ENCODE results near the gene QRICH1. TPM values are rescaled to one million over a fixed set of nuclear protein-coding genes. Genes with fewer than 3 reads are reported as not detected.

The QRICH1 gene
- total RNA-seq, 4 donors from 2014 or later, result 66.2 to 93.9 (median 82.6) TPM

GRCh38 chr3:49028673-49029562, 65.0 kb downstream of the QRICH1 start, which contains the start of gene IMPDH2:
Gene IMPDH2 (minus strand): TSS chr3:49029398. CDS start chr3:49029350, 48 bp downstream.
- H3K36me3 ChIP-seq, result peaks cover 6 to 74% (median 18%) of the 10 kb centered on the region in 3 donors
- 3% methylated on average over 36 to 45 of the region's 55 CpGs for WGBS, 2 donors

GRCh38 chr3:49028298-49028672, 65.6 kb downstream of the QRICH1 start:
- H3K4me1 ChIP-seq, result peaks cover 0 to 53% (median 12%) of the 10 kb centered on the region in 4 donors
- TF ChIP-seq CTCF (IDR thresholded peaks at IDR 0.05), result no peak
- no peak for TF ChIP-seq EP300 (IDR thresholded peaks at IDR 0.05)
- no peak for TF ChIP-seq POLR2A (IDR thresholded peaks at IDR 0.05)
- DNase-seq (ENCODE audit: low spot score in 2 of 2), result no peak

More at GRCh38 chr3:49028673-49029562, 65.0 kb downstream of the QRICH1 start, which contains the start of gene IMPDH2:
- Histone ChIP-seq H3K4me1 (peaks cover 0 to 47% (median 10%) of the 10 kb centered on the region in 4 donors), H3K27me3 (no peaks in the 10 kb centered on the region), H3K4me3 (peak within 1 kb of the TSS; percentile 52 to 84 (median 74)), H3K9me3 (no peaks in the 10 kb centered on the region), H3K27ac (peak within 1 kb of the TSS; percentile 90 to 99 (median 96))
- peak in 3 of 5 experiments; percentile 11 to 56 (median 42) for TF ChIP-seq CTCF (IDR thresholded peaks at IDR 0.05)
- peak; percentile 92 to 96 for TF ChIP-seq POLR2A (IDR thresholded peaks at IDR 0.05)
- peak; percentile 91 to 100 for TF ChIP-seq EP300 (IDR thresholded peaks at IDR 0.05)
- peak; percentile 90 for DNase-seq (ENCODE audit: low spot score in 2 of 2)

GRCh38 chr3:49027634-49028033, 66.2 kb downstream of the QRICH1 start:
- 90 to 96% methylated on average over 9 of the region's 9 CpGs for WGBS, 2 donors
- DNase-seq (ENCODE audit: low spot score in 2 of 2), result no peak
- Histone ChIP-seq H3K27me3 (no peaks in the 10 kb centered on the region), H3K4me1 (peaks cover 0 to 56% (median 18%) of the 10 kb centered on the region in 4 donors), H3K36me3 (peaks cover 5 to 72% (median 13%) of the 10 kb centered on the region in 3 donors), H3K4me3 (no peak overlapping the region), H3K27ac (peak overlapping the region in 3 of 4 donors; percentile 3 to 99 (median 96)), H3K9me3 (no peaks in the 10 kb centered on the region)
- no peak for TF ChIP-seq CTCF (IDR thresholded peaks at IDR 0.05)
- TF ChIP-seq EP300 (IDR thresholded peaks at IDR 0.05), result peak in 1 of 2 donors; percentile 7

More at GRCh38 chr3:49028298-49028672, 65.6 kb downstream of the QRICH1 start:
- Histone ChIP-seq H3K27me3 (no peaks in the 10 kb centered on the region), H3K36me3 (peaks cover 6 to 74% (median 18%) of the 10 kb centered on the region in 3 donors), H3K9me3 (no peaks in the 10 kb centered on the region), H3K27ac (peak overlapping the region; percentile 90 to 99 (median 96)), H3K4me3 (peak overlapping the region; percentile 52 to 84 (median 74))
- 79 to 80% methylated on average over 4 of the region's 4 CpGs for WGBS, 2 donors

GRCh38 chr3:49026536-49026935, 67.3 kb downstream of the QRICH1 start:
- no peak overlapping the region for H3K27ac ChIP-seq
- 86 to 94% methylated on average over 1 to 3 of the region's 3 CpGs for WGBS, 2 donors
- peaks cover 0 to 61% (median 8%) of the 10 kb centered on the region in 3 donors for H3K36me3 ChIP-seq
- no peaks in the 10 kb centered on the region for H3K9me3 ChIP-seq
- TF ChIP-seq CTCF (IDR thresholded peaks at IDR 0.05) (no peak), EP300 (IDR thresholded peaks at IDR 0.05) (no peak), POLR2A (IDR thresholded peaks at IDR 0.05) (no peak)
- H3K27me3 ChIP-seq, result no peaks in the 10 kb centered on the region
- H3K4me1 ChIP-seq, result peaks cover 0 to 59% (median 20%) of the 10 kb centered on the region in 4 donors
- H3K4me3 ChIP-seq, result no peak overlapping the region
- no peak for DNase-seq (ENCODE audit: low spot score in 2 of 2)
